AG04449 (cell line): ENCODE measurements around the gene ZNF141.

ENCODE experiments used
- CTCF ChIA-PET: fragments of 350-600 bp; formaldehyde crosslinking; extraction: SDS; loops from one replicate; lab custom pipeline; 2021; ENCODE audit warnings: antibody characterized with exemption; lab: Yijun Ruan, JAX
- POLR2A ChIA-PET: fragments of 400-600, 350-600 bp; formaldehyde crosslinking; extraction: SDS; loops from one replicate; lab custom pipeline; 2020; ENCODE audit warnings: antibody characterized with exemption, inconsistent platforms; lab: Yijun Ruan, JAX
- DNase-seq: peaks from one replicate; pipeline ENCODE4 v3.0.0-alpha.2; 2010; ENCODE audit warnings: low read depth, low spot score
- H3K4me3 ChIP-seq: 2 replicates; pipeline ENCODE4 v1.5.1; 2011; ENCODE audit warnings: low read depth, mild to moderate bottlenecking, control low read depth, low read length
- TF ChIP-seq, protein P1 (sequence below): IDR thresholded peaks from one replicate; pipeline ENCODE4 v1.5.1; 2011; ENCODE audit warnings: mild to moderate bottlenecking, moderate library complexity, low read length, control low read depth, inconsistent platforms; ENCODE audit not compliant: insufficient read depth; ENCODE audit errors: missing control alignments

The ZNF141 gene

DNA sequence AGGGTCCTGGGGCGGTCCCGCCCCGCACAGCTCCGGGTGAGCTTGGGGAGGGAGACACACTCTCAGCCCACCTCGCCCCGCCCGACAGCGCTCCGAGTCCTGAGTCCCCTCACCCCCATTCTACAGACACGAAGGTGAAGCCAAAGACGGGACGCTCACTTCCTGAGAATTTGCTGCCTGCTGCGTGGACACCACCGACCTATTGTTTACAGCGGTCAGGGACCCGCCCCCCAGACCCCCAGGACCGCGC is 796 bp upstream of the ZNF141 start:
- ChIA-PET POLR2A (no interaction called here), CTCF (interaction anchor here (0.9 kb wide), 1 partner anchor 9 kb away, joined by 3 read pairs; no protein-coding TSS in a partner anchor)
- DNase-seq, result no peak
- TF ChIP-seq, protein P1, sequence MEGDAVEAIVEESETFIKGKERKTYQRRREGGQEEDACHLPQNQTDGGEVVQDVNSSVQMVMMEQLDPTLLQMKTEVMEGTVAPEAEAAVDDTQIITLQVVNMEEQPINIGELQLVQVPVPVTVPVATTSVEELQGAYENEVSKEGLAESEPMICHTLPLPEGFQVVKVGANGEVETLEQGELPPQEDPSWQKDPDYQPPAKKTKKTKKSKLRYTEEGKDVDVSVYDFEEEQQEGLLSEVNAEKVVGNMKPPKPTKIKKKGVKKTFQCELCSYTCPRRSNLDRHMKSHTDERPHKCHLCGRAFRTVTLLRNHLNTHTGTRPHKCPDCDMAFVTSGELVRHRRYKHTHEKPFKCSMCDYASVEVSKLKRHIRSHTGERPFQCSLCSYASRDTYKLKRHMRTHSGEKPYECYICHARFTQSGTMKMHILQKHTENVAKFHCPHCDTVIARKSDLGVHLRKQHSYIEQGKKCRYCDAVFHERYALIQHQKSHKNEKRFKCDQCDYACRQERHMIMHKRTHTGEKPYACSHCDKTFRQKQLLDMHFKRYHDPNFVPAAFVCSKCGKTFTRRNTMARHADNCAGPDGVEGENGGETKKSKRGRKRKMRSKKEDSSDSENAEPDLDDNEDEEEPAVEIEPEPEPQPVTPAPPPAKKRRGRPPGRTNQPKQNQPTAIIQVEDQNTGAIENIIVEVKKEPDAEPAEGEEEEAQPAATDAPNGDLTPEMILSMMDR, result no peak
- H3K4me3 ChIP-seq, result peak overlapping the region; percentile 87

DNA sequence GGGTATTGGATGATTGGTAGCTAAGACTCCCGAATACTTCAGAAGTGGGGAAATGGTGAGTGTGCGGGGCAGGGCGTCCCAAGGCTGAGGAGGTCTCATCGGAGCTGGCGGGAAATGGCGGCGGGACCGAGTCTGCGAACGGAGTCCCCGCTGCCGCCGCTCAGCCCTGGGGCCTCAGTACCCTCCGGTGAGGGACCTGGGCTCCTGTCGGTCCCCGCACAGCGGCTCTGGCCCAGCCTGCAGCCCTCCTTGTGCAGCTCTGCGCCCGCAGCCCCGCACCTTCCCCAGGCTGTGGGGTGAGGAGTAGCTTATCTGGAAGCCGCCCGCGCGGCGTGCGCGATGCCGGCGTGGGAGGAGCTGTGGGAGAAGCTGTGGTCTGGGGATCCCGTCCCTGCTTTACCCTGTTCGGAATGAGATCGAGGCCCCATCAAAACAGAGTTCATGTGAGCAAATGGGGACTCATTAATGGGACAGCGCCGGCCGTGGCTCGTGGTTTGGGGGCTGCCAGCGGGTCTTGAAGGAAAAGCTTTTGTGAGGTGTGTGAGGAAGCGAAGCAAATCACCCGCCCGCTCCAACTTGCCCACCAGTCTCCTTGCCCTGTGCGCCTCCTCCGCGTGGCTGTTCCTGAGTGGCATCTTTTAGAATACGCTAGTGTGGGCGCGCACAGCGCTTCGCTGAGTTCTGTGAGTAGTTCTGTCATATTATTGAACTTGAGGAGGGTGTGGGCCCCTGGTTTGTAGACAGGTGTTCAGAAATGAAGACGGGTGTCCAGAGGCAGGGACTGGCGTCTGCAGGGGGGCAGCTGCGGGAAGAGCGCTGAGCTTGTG is 531 bp downstream of the ZNF141 start:
- POLR2A ChIA-PET, result interaction anchor here (0.7 to 1.7 kb wide), 2 partner anchors 12 to 136 kb away, joined by 3 to 4 read pairs; no protein-coding TSS in a partner anchor
- H3K4me3 ChIP-seq, result peak overlapping the region; percentile 87
- DNase-seq, result no peak
- TF ChIP-seq, protein P1, result no peak
- CTCF ChIA-PET, result no interaction called here

GRCh38 chr4:338759-339097 is 1.1 kb downstream of the ZNF141 start:
- DNase-seq, result no peak
- TF ChIP-seq, protein P1, result no peak
- POLR2A ChIA-PET, result interaction anchor here (0.7 to 1.7 kb wide), 2 partner anchors 12 to 135 kb away, joined by 3 to 4 read pairs; no protein-coding TSS in a partner anchor

GRCh38 chr4:340011-340410 is 2.4 kb downstream of the ZNF141 start:
- CTCF ChIA-PET, result no interaction called here
- no peak overlapping the region for H3K4me3 ChIP-seq
- no peak for DNase-seq
- TF ChIP-seq, protein P1, result no peak
- POLR2A ChIA-PET, result no interaction called here

More at GRCh38 chr4:338759-339097, 1.1 kb downstream of the ZNF141 start:
- CTCF ChIA-PET, result no interaction called here
- H3K4me3 ChIP-seq, result peak overlapping the region; percentile 87

DNA sequence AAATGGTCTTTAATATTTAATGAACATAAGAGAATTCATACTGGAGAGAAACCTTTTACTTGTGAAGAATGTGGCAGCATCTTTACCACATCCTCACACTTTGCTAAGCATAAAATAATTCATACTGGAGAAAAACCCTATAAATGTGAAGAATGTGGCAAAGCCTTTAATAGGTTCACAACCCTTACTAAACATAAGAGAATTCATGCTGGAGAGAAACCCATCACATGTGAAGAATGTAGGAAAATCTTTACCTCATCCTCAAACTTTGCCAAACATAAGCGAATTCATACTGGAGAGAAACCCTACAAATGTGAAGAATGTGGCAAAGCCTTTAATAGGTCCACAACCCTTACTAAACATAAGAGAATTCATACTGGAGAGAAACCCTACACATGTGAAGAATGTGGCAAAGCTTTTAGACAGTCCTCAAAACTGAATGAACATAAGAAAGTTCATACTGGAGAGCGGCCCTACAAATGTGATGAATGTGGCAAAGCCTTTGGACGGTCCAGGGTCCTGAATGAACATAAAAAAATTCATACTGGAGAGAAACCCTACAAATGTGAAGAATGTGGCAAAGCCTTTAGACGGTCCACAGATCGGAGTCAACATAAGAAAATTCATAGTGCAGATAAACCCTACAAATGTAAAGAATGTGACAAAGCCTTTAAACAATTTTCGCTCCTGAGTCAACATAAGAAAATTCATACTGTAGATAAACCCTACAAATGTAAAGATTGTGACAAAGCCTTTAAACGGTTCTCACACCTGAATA is 35.6 kb downstream of the ZNF141 start:
- TF ChIP-seq, protein P1, result no peak
- CTCF ChIA-PET, result no interaction called here
- H3K4me3 ChIP-seq, result no peak overlapping the region
- DNase-seq, result no peak
- POLR2A ChIA-PET, result no interaction called here
